Measurements from ENCODE around the gene PCNA.

The PCNA gene

GRCh38 chr20:5156675-5157448 lies 37.1 kb upstream of the PCNA start:
- no peak overlapping the region for H3K4me2 ChIP-seq (ENCODE audit: low read length)
- no peak overlapping the region for H2AFZ ChIP-seq (ENCODE audit: low read length)
- H3K27ac ChIP-seq (ENCODE audit: low read depth, low read length, poor library complexity, severe bottlenecking), result no peak overlapping the region
- no peaks in the 10 kb centered on the region for H4K20me1 ChIP-seq (ENCODE audit: insufficient read depth, low read length)
- H3K4me1 ChIP-seq (ENCODE audit: insufficient read depth, low read length, severe bottlenecking), result peaks cover 17% of the 10 kb centered on the region
- TF ChIP-seq EZH2 (IDR thresholded peaks at IDR 0.05; ENCODE audit: borderline replicate concordance, low read length), result no peak
- TF ChIP-seq CTCF (IDR thresholded peaks at IDR 0.05; ENCODE audit: low read length), result no peak
- no peak overlapping the region for H3K9ac ChIP-seq (ENCODE audit: low read length)
- peaks cover 6% of the 10 kb centered on the region; the same call in 1 of the 2 replicates for H3K36me3 ChIP-seq (ENCODE audit: insufficient read depth, low read length)
- no peaks in the 10 kb centered on the region for H3K9me3 ChIP-seq (ENCODE audit: low read length)
- no peak overlapping the region for H3K4me3 ChIP-seq (ENCODE audit: low read depth, low read length, poor library complexity, severe bottlenecking)
- 0 out of 2 replicates have a peak, but pooled peaks cover 6% of the 10 kb centered on the region for H3K79me2 ChIP-seq (ENCODE audit: insufficient read depth, low read length)
- no peaks in the 10 kb centered on the region for H3K27me3 ChIP-seq (ENCODE audit: insufficient read depth, low read length)
- H3F3A ChIP-seq (ENCODE audit: insufficient read depth, low read length), result no peaks in the 10 kb centered on the region
- H3K9me2 ChIP-seq (ENCODE audit: low read depth, low read length), result no peaks in the 10 kb centered on the region

- Histone ChIP-seq H3K4me3 (ENCODE audit: low read depth, low read length, poor library complexity, severe bottlenecking) (no peak overlapping the region), H3K9ac (ENCODE audit: low read length) (no peak overlapping the region), H3K4me1 (ENCODE audit: insufficient read depth, low read length, severe bottlenecking) (peaks cover 10% of the 10 kb centered on the region), H3K27ac (ENCODE audit: low read depth, low read length, poor library complexity, severe bottlenecking) (no peak overlapping the region), H3F3A (ENCODE audit: insufficient read depth, low read length) (no peaks in the 10 kb centered on the region), H3K4me2 (ENCODE audit: low read length) (no peak overlapping the region), H2AFZ (ENCODE audit: low read length) (no peak overlapping the region), H4K20me1 (ENCODE audit: insufficient read depth, low read length) (no peaks in the 10 kb centered on the region), H3K36me3 (ENCODE audit: insufficient read depth, low read length) (peaks cover 6% of the 10 kb centered on the region; the same call in 1 of the 2 replicates), H3K9me3 (ENCODE audit: low read length) (no peaks in the 10 kb centered on the region), H3K9me2 (ENCODE audit: low read depth, low read length) (no peaks in the 10 kb centered on the region), H3K27me3 (ENCODE audit: insufficient read depth, low read length) (no peaks in the 10 kb centered on the region), H3K79me2 (ENCODE audit: insufficient read depth, low read length) (peaks cover 4% of the 10 kb centered on the region)
- TF ChIP-seq CTCF (IDR thresholded peaks at IDR 0.05; ENCODE audit: low read length) (no peak), EZH2 (IDR thresholded peaks at IDR 0.05; ENCODE audit: borderline replicate concordance, low read length) (no peak)
Measured at GRCh38 chr20:5155404-5155803, 35.6 kb upstream of the PCNA start.

GRCh38 chr20:5154543-5154925 lies 34.8 kb upstream of the PCNA start:
- no peak overlapping the region for H3K27ac ChIP-seq (ENCODE audit: low read depth, low read length, poor library complexity, severe bottlenecking)
- H3K79me2 ChIP-seq (ENCODE audit: insufficient read depth, low read length), result peaks cover 9% of the 10 kb centered on the region
- peaks cover 6% of the 10 kb centered on the region; the same call in 1 of the 2 replicates for H3K36me3 ChIP-seq (ENCODE audit: insufficient read depth, low read length)
- no peak for TF ChIP-seq CTCF (IDR thresholded peaks at IDR 0.05; ENCODE audit: low read length)
- TF ChIP-seq EZH2 (IDR thresholded peaks at IDR 0.05; ENCODE audit: borderline replicate concordance, low read length), result no peak
- no peaks in the 10 kb centered on the region for H3K27me3 ChIP-seq (ENCODE audit: insufficient read depth, low read length)
- H3K9ac ChIP-seq (ENCODE audit: low read length), result no peak overlapping the region
- H2AFZ ChIP-seq (ENCODE audit: low read length), result no peak overlapping the region
- no peaks in the 10 kb centered on the region for H3F3A ChIP-seq (ENCODE audit: insufficient read depth, low read length)
- H3K4me3 ChIP-seq (ENCODE audit: low read depth, low read length, poor library complexity, severe bottlenecking), result no peak overlapping the region
- no peaks in the 10 kb centered on the region for H3K9me3 ChIP-seq (ENCODE audit: low read length)
- H3K4me1 ChIP-seq (ENCODE audit: insufficient read depth, low read length, severe bottlenecking), result peaks cover 2% of the 10 kb centered on the region
- H4K20me1 ChIP-seq (ENCODE audit: insufficient read depth, low read length), result no peaks in the 10 kb centered on the region
- no peaks in the 10 kb centered on the region for H3K9me2 ChIP-seq (ENCODE audit: low read depth, low read length)
- H3K4me2 ChIP-seq (ENCODE audit: low read length), result no peak overlapping the region

All from OCI-LY1 (cell line).